Spleen (tissue), 7 donors: ENCODE results near the gene SYAP1.

Experiments
- POLR2A ChIP-seq, 3 donors: fragments of 450-650 bp; IDR thresholded peaks; one replicate each; pipeline ENCODE4 v1.5.1; 2017; ENCODE audit warnings: antibody characterized with exemption in 3 of 3, mild to moderate bottlenecking in 1 of 3
- POLR2AphosphoS5 ChIP-seq, 3 donors: sonication (generic); formaldehyde crosslinking; IDR thresholded peaks; one replicate each; pipeline ENCODE4 v1.5.1; 2017; ENCODE audit warnings: antibody characterized with exemption in 3 of 3
- TF ChIP-seq, protein P1 (sequence below), 11 experiments: fragments of 200-600 bp in 7 of 11; fragments of 450-650 bp in 4 of 11; sonication (generic) in 4 of 11; IDR thresholded peaks in 8 of 11; conservative IDR thresholded peaks in 3 of 11; 1 replicate in 7 of 11; 2 replicates in 4 of 11; pipeline versions ENCODE4 v1.4.0 to v1.8.0; 2016 to 2021; ENCODE audit warnings: antibody characterized with exemption in 11 of 11, inconsistent platforms in 4 of 11, mild to moderate bottlenecking in 1 of 11
- donor health status: DM: no; HTN: no; CAD: no; lungs with moderate emphysema.
- donor health status: DM: no; HTN: no; CAD: no.
- donor health status: DM: no; HTN: no; CAD: no.

DNA sequence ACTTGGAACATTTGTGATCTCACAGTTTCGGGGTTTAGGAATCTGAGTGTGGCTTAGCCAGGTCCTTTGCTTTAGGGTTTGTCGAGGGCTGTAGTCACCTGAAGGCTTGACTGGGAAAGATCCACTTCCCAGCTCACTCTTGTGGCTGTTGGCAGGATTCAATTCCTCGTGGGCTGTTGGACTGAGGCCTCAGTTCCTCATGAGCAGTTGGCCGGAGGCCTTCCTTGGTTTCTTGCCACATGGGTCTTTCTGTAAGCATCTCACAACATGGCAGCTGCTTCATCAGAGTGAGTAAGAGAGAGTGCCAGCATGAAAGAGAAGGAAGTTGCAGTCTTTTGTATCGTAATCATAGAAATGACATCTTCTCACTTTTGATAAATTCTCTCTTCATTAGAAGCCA is 77.9 kb downstream of the SYAP1 start:
- TF ChIP-seq POLR2AphosphoS5 (IDR thresholded peaks at IDR 0.05) (no peak), POLR2A (IDR thresholded peaks at IDR 0.05) (no peak)
- TF ChIP-seq, protein P1, sequence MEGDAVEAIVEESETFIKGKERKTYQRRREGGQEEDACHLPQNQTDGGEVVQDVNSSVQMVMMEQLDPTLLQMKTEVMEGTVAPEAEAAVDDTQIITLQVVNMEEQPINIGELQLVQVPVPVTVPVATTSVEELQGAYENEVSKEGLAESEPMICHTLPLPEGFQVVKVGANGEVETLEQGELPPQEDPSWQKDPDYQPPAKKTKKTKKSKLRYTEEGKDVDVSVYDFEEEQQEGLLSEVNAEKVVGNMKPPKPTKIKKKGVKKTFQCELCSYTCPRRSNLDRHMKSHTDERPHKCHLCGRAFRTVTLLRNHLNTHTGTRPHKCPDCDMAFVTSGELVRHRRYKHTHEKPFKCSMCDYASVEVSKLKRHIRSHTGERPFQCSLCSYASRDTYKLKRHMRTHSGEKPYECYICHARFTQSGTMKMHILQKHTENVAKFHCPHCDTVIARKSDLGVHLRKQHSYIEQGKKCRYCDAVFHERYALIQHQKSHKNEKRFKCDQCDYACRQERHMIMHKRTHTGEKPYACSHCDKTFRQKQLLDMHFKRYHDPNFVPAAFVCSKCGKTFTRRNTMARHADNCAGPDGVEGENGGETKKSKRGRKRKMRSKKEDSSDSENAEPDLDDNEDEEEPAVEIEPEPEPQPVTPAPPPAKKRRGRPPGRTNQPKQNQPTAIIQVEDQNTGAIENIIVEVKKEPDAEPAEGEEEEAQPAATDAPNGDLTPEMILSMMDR (IDR thresholded peaks at IDR 0.05 in 8 of 11, conservative IDR thresholded peaks at IDR 0.05 in 3 of 11) = no peak
